Measurements from ENCODE around the gene AHSG. TPM values are rescaled to one million over a fixed set of nuclear protein-coding genes. Genes with fewer than 3 reads are reported as not detected.

The AHSG gene
- total and polyA plus RNA-seq, 10 of the 15 experiments (the other 5 are each of a cell fraction or from before 2014, with no cell fraction given): 0.06 to 0.90 (median 0.15) TPM; not detected in 7

DNA sequence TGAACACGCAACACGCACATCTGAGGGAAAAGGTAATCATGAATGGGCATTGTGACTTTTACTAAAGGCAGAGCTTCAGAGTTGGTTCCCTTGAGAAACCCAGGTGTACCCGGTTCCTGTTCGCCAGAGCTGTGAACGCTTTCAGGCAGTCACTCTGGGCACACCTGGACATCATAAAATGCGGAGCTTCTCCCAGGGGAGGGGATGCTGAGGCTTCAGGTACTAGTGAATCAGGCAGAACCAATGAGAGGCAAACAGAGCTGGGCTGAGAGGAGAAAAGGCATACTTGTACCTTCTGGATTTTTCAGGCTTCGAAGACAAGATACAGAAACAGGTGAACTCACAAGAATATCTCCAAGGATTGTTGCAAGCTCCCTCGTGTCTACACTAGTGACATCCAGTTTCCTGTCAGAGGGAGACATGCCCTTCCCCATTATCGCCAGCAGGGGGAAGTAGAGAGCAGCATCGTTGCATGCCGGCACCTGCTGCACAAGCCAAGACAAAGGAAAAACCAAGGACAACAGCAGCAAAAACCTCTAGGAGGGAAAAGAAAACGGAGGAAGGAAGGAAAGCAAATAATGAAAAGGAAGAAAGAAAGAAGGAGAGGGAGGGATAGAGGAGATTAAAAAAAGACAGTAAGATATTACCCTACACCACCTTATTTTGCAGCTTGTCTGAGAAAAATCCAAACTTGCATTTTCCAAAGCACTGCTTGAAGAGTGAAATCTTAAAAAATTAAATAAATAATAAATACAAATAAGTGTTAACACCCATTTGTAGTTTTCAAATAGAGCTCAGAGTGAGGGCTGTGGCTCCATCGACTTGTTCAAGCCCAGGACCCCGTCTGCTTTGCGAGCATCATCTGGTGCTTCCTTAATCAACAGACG is 2.0 kb downstream of the AHSG start:
- RAD21 ChIA-PET (ENCODE audit: unreplicated experiment): interaction anchor here (1.0 to 4.6 kb wide), 7 partner anchors 45 to 671 kb away, joined by 3 to 45 read pairs (median 5); no protein-coding TSS in a partner anchor
- H3K27me3 ChIP-seq (replicated peaks in 1 of 2; ENCODE audit: control insufficient read depth in 2 of 2, insufficient read depth in 2 of 2, low read length in 1 of 2): peaks cover 2 to 3% of the 10 kb centered on the region in 2 experiments; a peak in 3 of 4 replicates
- POLR2A ChIA-PET: interaction anchor here (1.0 to 1.2 kb wide), 2 partner anchors 204 to 360 kb away, joined by 3 read pairs; no protein-coding TSS in a partner anchor
- in situ Hi-C loops (cut with MboI): loop anchor here (5.0 kb wide), 1 partner anchor 207 kb away; no protein-coding TSS in a partner anchor
- H3K27ac ChIP-seq (ENCODE audit: control insufficient read depth, insufficient read depth): no peak overlapping the region
- no peaks in the 10 kb centered on the region for H3K36me3 ChIP-seq (ENCODE audit: control insufficient read depth in 2 of 2, insufficient read depth in 2 of 2, low read length in 1 of 2)
- no peaks in the 10 kb centered on the region for H4K20me1 ChIP-seq (ENCODE audit: control insufficient read depth, insufficient read depth)
- H3K4me1 ChIP-seq (ENCODE audit: control insufficient read depth, insufficient read depth, low read length): peaks cover 7% of the 10 kb centered on the region
- intact Hi-C loops (cut with micrococcal nuclease; ENCODE audit: unreplicated experiment): loop anchor here (1.0 to 10.0 kb wide), 3 partner anchors 206 to 550 kb away; no protein-coding TSS in a partner anchor
- H3K4me2 ChIP-seq (ENCODE audit: control insufficient read depth, insufficient read depth): peak overlapping the region; percentile 56
- no TSS peak for BruUV-seq (replicated peaks)
- H2AFZ ChIP-seq (ENCODE audit: control insufficient read depth, low read depth, low read length): peak overlapping the region; percentile 11
- no peak overlapping the region for H3K9ac ChIP-seq (ENCODE audit: control insufficient read depth, insufficient read depth, low read length)
- H3K79me2 ChIP-seq (ENCODE audit: control insufficient read depth, insufficient read depth, low read length): no peaks in the 10 kb centered on the region
- SMC1A ChIA-PET (ENCODE audit: uncharacterized antibody, unreplicated experiment): interaction anchor here (0.7 to 5.7 kb wide), 31 partner anchors 9 to 671 kb away, joined by 3 to 38 read pairs (median 4); no protein-coding TSS in a partner anchor
- FAIRE-seq: peak; percentile 99
- CTCF ChIA-PET: interaction anchor here (0.7 to 7.7 kb wide), 70 partner anchors 7 to 703 kb away, joined by 3 to 183 read pairs (median 5); partner anchors contain the start of genes DNAJB11, EIF4A2 and TBCCD1
- 0 out of 2 replicates have a peak, but pooled peaks have one; percentile 11 for TF ChIP-seq PAX5 (IDR thresholded peaks at IDR 0.05; ENCODE audit: borderline replicate concordance, low read depth, low read length)
- TF ChIP-seq HDGF (IDR thresholded peaks at IDR 0.05): 0 out of 2 replicates have a peak, but pooled peaks have one; percentile 26
- peak; percentile 12; the same call in 1 of the 2 replicates for TF ChIP-seq SPI1 (IDR thresholded peaks at IDR 0.05; ENCODE audit: borderline replicate concordance, insufficient read depth, low read depth, low read length)
- TF ChIP-seq SUPT20H (IDR thresholded peaks at IDR 0.05; ENCODE audit: borderline replicate concordance, control insufficient read depth, low read depth, low read length): no peak
- TF ChIP-seq, protein P1, sequence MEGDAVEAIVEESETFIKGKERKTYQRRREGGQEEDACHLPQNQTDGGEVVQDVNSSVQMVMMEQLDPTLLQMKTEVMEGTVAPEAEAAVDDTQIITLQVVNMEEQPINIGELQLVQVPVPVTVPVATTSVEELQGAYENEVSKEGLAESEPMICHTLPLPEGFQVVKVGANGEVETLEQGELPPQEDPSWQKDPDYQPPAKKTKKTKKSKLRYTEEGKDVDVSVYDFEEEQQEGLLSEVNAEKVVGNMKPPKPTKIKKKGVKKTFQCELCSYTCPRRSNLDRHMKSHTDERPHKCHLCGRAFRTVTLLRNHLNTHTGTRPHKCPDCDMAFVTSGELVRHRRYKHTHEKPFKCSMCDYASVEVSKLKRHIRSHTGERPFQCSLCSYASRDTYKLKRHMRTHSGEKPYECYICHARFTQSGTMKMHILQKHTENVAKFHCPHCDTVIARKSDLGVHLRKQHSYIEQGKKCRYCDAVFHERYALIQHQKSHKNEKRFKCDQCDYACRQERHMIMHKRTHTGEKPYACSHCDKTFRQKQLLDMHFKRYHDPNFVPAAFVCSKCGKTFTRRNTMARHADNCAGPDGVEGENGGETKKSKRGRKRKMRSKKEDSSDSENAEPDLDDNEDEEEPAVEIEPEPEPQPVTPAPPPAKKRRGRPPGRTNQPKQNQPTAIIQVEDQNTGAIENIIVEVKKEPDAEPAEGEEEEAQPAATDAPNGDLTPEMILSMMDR (IDR thresholded peaks at IDR 0.05 in 2 of 3, conservative IDR thresholded peaks at IDR 0.05 in 1 of 3; ENCODE audit: control insufficient read depth in 2 of 3, extremely low read depth in 1 of 3, insufficient read depth in 1 of 3, low read depth in 3 of 3, low read length in 3 of 3): peak; percentile 93 to 98 (median 98)
- peak; percentile 81 for TF ChIP-seq RAD21 (IDR thresholded peaks at IDR 0.05; ENCODE audit: insufficient read depth, low read depth, low read length)
- TF ChIP-seq MEF2A (IDR thresholded peaks at IDR 0.05; ENCODE audit: insufficient read depth, low read depth, low read length): no peak
- TF ChIP-seq SMC3 (IDR thresholded peaks at IDR 0.05; ENCODE audit: borderline replicate concordance, low read length): peak; percentile 86; the same call in 1 of the 2 replicates
- TF ChIP-seq TCF12 (IDR thresholded peaks at IDR 0.05; ENCODE audit: low read depth, low read length): 0 out of 2 replicates have a peak, but pooled peaks have one; percentile 9
- TF ChIP-seq, protein P2, sequence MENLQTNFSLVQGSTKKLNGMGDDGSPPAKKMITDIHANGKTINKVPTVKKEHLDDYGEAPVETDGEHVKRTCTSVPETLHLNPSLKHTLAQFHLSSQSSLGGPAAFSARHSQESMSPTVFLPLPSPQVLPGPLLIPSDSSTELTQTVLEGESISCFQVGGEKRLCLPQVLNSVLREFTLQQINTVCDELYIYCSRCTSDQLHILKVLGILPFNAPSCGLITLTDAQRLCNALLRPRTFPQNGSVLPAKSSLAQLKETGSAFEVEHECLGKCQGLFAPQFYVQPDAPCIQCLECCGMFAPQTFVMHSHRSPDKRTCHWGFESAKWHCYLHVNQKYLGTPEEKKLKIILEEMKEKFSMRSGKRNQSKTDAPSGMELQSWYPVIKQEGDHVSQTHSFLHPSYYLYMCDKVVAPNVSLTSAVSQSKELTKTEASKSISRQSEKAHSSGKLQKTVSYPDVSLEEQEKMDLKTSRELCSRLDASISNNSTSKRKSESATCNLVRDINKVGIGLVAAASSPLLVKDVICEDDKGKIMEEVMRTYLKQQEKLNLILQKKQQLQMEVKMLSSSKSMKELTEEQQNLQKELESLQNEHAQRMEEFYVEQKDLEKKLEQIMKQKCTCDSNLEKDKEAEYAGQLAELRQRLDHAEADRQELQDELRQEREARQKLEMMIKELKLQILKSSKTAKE (IDR thresholded peaks at IDR 0.05; ENCODE audit: low read depth, poor library complexity, severe bottlenecking): no peak
- no peak for TF ChIP-seq MYC (IDR thresholded peaks at IDR 0.05; ENCODE audit: insufficient read depth, insufficient read length, insufficient replicate concordance, low read length, severe bottlenecking)
- peak; percentile 67; the same call in 1 of the 2 replicates for TF ChIP-seq YY1 (IDR thresholded peaks at IDR 0.05; ENCODE audit: low read depth, low read length)
- TF ChIP-seq PAX8 (IDR thresholded peaks at IDR 0.05): no peak
- TF ChIP-seq, protein P3, sequence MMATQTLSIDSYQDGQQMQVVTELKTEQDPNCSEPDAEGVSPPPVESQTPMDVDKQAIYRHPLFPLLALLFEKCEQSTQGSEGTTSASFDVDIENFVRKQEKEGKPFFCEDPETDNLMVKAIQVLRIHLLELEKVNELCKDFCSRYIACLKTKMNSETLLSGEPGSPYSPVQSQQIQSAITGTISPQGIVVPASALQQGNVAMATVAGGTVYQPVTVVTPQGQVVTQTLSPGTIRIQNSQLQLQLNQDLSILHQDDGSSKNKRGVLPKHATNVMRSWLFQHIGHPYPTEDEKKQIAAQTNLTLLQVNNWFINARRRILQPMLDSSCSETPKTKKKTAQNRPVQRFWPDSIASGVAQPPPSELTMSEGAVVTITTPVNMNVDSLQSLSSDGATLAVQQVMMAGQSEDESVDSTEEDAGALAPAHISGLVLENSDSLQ (IDR thresholded peaks at IDR 0.05): peak; percentile 45
- 14% methylated on average over 16 of the region's 16 CpGs for WGBS (ENCODE audit: insufficient coverage, insufficient replicate concordance, low lambda C conversion rate, missing lambda C conversion rate)
- no peak overlapping the region for H3K4me3 ChIP-seq
- H3K9me3 ChIP-seq (replicated peaks; ENCODE audit: control insufficient read depth, insufficient read depth, low read length): no peaks in the 10 kb centered on the region
- ATAC-seq: peak; percentile 81
- peak; percentile 36 for DNase-seq (ENCODE audit: low read depth, low spot score)
